ENCODE data around the gene BSDC1. TPM values are rescaled to one million over a fixed set of nuclear protein-coding genes. Genes with fewer than 3 reads are reported as not detected.
A peak's percentile ranks its signal among the peaks of the same experiment; 100 is the strongest.

BSDC1 gene
- total and polyA plus RNA-seq, 10 of the 15 experiments (the other 5 are each of a cell fraction or from before 2014, with no cell fraction given) = 3.0 to 39.7 (median 22.8) TPM

- TF ChIP-seq SMC3 (IDR thresholded peaks at IDR 0.05; ENCODE audit: borderline replicate concordance, low read length) = peak; percentile 62
- no peak for TF ChIP-seq SUZ12 (IDR thresholded peaks at IDR 0.05; ENCODE audit: unreplicated experiment)
- no peak for TF ChIP-seq TCF7 (IDR thresholded peaks at IDR 0.05; ENCODE audit: borderline replicate concordance)
- no peak for TF ChIP-seq BCL11A (IDR thresholded peaks at IDR 0.05; ENCODE audit: low read depth, low read length)
- TF ChIP-seq SMARCA5 (IDR thresholded peaks at IDR 0.05) = peak; percentile 97
- TF ChIP-seq RBBP5 (conservative IDR thresholded peaks at IDR 0.05) = no peak
- TF ChIP-seq USF1 (IDR thresholded peaks at IDR 0.05; ENCODE audit: borderline replicate concordance, extremely low read length, insufficient read depth, low read depth, low read length) = no peak
- TF ChIP-seq STAT3 (IDR thresholded peaks at IDR 0.05; ENCODE audit: low read depth, low read length) = no peak
- no peak for TF ChIP-seq CUX1 (IDR thresholded peaks at IDR 0.05; ENCODE audit: insufficient replicate concordance, low read depth, low read length)
- TF ChIP-seq DPF2 (IDR thresholded peaks at IDR 0.05) = peak; percentile 46; the same call in 1 of the 2 replicates
- TF ChIP-seq MYB (IDR thresholded peaks at IDR 0.05; ENCODE audit: borderline replicate concordance, low read depth, low read length) = no peak
- no peak for TF ChIP-seq SRF (IDR thresholded peaks at IDR 0.05; ENCODE audit: low read depth in 2 of 2, low read length in 2 of 2)
- 0 out of 2 replicates have a peak, but pooled peaks have one; percentile 27 for TF ChIP-seq TCF3 (IDR thresholded peaks at IDR 0.05; ENCODE audit: borderline replicate concordance, insufficient read depth, low read depth, low read length)
- peak; percentile 50 to 74; a peak in 3 of 4 replicates for TF ChIP-seq BHLHE40 (IDR thresholded peaks at IDR 0.05; ENCODE audit: borderline replicate concordance in 1 of 2, low read depth in 2 of 2, low read length in 1 of 2)
- no peak for TF ChIP-seq ZNF592 (IDR thresholded peaks at IDR 0.05)
- peak; percentile 36; the same call in 1 of the 2 replicates for TF ChIP-seq PAX5 (IDR thresholded peaks at IDR 0.05; ENCODE audit: borderline replicate concordance, low read depth, low read length)
- peak; percentile 40; the same call in 1 of the 2 replicates for TF ChIP-seq POLR2A (IDR thresholded peaks at IDR 0.05; ENCODE audit: low read depth, low read length)
- 0 out of 2 replicates have a peak, but pooled peaks have one; percentile 61 for TF ChIP-seq YY1 (IDR thresholded peaks at IDR 0.05; ENCODE audit: low read depth, low read length)
- TF ChIP-seq RCOR1 (conservative IDR thresholded peaks at IDR 0.05; ENCODE audit: low read depth, low read length) = no peak
- no peak for TF ChIP-seq RAD51 (IDR thresholded peaks at IDR 0.05)
- peak; percentile 42 for TF ChIP-seq IKZF1 (conservative IDR thresholded peaks at IDR 0.05)
Observed at GRCh38 chr1:32334864-32335534, 59.2 kb downstream of the BSDC1 start (continued).

Data from GM12878 (cell line).